ENCODE data around the gene CCDC33.
A peak's percentile ranks its signal among the peaks of the same experiment; 100 is the strongest.

CCDC33 gene

DNA sequence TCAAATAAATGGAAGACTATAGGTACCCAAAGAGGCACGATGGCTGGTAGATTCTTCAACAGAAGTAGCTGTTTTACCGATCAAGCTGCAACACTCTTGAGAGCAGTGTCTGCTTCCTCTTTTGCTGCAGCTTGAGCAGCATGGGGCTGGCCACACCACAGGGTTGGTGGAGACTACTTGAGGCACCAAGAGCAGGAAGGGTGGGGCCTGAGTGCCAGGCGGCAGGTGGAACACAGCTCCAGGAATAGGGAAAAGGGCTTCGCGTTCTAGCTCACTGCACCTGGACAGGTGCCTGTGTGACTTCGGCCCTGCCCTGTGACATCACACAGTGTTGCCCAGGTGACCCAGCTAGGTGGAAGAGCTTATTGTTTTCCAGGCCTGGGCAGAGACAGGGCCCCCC lies at the start of gene CCDC33:
Gene CCDC33 (plus strand): TSS at position 365 of the 400 bp plus-strand sequence. CDS start 394 bp downstream, outside the sequence.
- DNase-seq (ENCODE audit: low spot score) = no peak

DNA sequence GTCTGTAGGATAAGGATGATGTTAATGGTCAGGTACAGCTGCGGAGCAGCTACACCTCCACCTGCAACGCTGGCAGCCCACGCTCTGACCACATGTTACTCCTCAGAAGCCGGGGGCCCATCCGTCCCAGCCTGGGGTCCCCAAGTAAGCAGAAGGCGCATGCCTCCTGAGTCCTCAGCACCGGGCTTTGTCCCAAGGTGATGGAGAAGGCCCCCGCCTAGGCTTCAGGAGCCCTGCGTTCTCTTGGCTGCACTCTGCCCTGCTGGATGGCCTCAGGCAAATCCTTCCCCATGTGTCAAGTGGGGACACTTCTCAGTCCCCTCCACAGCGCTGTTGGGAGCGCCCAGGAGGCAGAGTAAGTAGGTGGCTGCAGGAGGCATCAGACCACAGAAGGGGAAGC lies 47.9 kb upstream of the CCDC33 start:
- no peak for DNase-seq (ENCODE audit: low spot score)

DNA sequence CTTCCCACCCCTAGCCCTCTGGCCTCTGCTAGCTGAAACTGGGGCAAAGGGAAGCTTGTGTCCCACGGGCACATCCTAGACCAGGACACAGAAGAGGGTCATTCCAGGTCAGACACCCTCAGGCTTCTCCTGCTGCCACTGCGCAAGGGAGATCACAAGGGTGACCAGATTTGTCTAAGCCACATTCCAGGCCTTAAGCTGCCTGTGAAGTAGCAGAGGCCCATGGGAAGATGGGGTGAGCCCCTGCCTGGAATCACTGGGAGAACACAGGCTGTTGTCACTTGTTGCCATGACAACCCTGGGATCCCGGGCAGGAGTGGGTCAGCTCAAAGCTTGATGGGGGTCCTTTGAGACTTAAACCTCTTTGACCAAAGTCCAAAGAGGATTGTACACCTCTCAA lies 44.3 kb upstream of the CCDC33 start:
- peak; percentile 78 for DNase-seq (ENCODE audit: low spot score)

DNA sequence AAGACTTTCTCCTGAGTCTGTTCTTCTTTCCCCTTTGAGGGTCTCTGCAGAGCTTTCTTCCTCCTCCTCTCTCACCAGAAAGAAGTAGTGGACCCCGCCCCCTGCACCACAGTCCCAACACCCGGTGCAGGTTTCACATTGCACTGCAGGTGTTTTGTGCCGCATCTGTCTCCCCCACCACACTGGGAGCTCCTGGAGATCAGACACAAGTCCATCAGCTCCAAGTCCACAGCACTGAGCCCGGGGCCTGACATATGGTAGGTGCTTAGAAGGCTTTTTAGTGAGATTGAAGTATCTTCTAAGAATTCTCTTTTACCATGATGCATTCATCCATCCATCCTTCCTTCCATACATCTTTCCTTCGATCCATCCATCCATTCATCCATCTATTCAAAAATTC lies 43.4 kb upstream of the CCDC33 start:
- DNase-seq (ENCODE audit: low spot score) = no peak

DNA sequence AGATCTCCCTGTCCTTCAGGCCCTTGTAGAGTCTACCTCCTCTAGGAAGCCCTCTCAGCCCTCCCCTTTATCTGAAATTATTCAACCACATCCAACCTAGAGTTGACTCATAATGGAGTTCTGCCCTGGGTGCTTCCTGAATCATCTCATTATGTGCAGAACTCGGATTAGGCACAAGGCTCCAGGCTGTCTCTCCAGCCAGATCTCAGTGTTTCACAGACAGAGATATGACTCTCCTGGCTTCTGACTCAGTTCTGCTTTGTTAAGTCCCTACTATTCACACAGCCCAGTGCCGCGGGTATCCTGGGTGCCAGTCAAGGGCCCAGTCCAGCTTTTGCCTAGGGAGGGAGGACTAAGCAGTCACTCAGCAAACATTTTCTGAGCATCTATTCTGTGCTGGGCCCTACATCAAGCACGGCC lies 42.8 kb upstream of the CCDC33 start:
- no peak for DNase-seq (ENCODE audit: low spot score)

DNA sequence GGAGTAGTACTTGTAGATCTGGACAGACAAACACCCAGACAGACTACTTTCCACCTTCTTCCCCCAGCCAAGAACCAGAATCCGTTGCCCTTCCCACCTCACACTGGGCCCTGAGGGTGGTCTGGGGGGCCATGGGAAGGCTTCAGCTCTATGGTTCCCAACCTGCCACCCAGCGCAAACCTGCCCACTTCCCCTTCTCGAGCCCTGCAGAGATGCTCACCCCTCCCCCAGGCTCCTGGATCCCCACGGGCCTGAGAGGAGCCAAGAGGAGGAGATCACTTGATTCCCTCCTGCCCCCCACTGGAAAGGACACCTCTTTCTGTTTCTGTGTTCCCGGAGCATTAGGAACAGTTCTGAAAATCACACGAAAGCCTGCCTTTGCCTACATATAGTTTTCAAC lies 42.2 kb upstream of the CCDC33 start:
- DNase-seq (ENCODE audit: low spot score) = no peak

DNA sequence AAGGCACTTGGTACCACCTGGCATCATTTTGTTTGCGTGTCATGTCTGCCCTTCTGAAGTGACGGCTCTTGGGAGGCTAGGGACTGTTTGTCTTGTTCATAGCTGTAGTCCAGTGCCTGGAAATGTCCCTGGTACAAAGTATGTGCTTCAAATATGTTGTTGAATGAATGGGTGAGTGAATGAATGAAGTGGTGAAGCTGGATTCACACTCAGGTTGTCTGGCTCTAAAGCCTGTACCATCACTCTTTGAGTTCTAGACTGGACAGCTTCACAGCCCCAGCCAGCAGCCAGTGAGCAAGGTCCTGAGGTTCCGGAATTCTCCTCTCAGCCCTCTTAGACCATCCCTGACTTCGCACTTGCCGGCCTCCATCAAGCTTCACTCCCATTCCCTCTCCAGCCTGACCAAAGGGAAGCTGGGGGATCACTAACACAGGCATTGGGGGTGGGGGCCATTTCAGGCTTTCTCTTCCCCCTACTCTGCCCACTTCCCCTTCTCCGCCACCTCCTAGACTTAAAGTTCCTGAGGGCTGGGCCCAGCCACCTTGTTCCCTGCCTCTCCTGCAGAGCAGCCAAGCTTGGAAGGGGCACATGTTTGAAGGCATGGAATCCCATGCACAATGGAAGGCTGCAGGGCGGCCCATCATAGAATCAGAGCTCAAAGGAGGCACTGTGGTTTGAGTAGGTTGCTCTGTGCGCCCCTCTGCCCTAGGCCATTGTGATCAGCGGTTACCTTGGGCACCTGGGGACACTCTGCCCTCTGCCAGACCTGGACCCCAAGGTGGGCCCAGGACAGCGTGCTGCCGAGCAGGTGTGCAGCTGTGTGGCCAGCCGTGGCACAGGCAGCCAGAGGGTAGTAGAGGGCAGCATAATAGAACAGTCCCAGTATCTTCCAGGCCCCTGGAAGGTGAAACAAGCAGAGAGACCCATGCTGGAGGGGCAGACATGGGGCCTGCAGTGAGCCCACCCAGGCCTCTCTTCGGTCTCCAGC lies 41.3 kb upstream of the CCDC33 start:
- no peak for DNase-seq (ENCODE audit: low spot score)

DNA sequence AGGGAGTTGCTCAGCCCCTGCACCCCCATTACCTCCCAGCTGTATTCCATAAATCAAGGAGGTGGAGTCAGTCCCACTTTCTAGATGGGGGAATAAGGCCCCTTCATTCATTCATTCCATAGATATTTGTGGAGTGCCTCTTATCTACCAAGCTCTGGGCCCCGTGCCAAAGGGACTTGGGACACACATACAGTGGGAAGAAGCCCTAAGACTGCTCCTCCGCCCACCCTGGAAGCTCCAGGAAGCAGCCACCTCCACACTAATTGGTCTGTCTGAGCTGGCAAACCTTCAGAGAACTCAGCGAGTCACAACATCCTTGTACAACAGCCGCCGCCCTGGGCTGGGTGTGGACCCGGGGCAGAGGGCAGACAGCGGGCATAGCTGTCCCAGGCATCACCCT lies 40.0 kb upstream of the CCDC33 start:
- DNase-seq (ENCODE audit: low spot score) = no peak

DNA sequence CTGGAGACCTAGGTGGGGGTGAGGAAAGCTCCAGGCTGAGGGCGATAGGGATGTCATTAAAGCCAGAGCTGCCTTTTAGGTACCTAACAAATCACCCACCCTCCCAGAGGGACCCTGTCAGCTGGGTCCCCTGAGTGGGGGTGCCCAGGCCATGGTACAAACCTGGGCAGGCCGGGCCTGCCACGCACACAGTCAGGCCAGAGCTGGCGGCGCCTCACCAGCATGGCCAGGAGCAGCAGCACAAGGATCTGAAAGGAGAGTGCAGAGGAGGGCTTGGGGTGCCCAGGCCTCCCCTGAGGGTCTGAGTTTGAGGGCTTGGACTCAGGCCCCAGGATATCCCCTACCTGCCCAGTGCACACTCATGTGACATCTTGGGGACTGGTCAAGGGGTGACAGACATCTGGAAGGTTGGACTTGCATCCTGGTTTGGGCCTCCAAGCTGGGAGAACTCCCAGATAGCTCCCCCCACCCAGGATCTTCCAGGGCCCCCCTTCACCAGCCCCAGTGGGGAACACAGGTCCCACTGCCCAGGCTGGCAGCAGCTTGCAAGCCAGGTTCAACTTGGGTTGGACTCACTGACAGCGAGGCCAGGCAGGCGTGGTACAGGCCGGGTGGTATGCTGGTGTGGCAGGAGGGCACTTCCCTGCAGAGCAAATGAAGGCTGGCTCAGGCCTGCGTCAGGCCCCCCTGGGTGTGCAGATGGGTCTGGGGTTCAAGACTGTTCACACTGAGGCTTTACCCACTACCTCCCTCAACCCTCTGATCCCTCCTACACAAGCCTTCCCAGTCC lies 38.8 kb upstream of the CCDC33 start:
- no peak for DNase-seq (ENCODE audit: low spot score)

DNA sequence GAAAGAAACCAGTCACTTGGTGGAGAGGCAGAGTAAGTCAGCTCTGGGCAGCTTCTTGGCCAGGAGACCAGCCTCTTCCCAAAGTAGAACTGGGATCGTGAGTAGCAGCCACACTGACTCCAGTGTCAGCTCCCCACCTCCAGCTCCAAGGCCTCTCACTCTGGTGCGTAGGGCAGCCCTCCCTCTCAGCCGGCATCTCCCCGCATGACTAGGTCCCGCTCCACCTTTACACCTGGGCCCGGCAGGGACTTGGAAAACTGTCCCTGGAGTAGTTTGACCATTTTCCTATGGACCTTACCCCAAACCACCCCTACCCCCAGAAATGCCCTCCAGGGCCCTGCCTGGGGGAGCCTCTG lies 36.9 kb upstream of the CCDC33 start:
- no peak for DNase-seq (ENCODE audit: low spot score)

DNA sequence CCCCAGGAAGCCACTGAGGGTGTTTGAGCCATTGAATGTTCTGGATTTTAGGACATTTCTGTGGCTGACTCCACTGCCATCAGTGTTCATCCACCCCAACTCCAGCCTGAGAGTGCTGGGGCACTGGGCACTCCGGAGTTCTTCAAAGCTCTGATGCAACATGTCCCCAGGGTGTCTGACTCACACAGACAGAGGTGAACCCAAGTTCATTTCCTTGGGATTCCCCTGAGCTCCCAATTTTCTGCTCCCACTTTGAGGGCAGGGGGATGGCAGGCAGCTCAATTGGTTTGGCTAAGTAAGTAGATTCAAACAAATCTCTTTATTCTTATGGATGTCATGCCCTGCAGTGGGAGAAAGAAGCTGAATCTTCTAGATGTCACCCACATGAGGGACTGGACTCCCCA lies 35.7 kb upstream of the CCDC33 start:
- no peak for DNase-seq (ENCODE audit: low spot score)

DNA sequence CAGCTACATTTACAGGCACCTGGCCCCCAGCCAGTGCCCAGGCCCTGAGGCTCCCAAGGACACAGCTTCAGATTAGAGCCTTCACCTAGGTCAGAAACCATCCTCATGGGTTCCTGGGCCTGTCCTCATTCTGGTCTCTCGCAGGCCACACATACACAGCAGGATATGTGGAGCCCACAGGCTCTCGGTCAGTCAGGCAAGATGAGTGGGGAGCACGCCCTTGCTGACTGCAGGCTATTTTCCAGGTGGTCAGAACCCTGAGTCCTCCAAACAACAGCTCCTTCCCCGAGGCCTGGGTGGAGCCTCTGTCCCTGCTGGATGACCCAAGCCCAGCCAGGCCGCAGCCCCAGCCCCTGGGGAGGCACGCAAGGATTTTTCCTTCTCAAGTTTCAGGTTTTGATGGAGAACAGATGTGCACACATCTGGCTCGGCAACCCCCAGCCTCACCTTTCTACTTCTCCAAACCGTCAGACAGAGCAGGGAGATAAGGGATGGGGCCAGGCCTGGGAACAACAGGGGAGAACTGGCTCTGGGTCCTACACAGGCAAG lies 35.2 kb upstream of the CCDC33 start:
- DNase-seq (ENCODE audit: low spot score) = no peak

DNA sequence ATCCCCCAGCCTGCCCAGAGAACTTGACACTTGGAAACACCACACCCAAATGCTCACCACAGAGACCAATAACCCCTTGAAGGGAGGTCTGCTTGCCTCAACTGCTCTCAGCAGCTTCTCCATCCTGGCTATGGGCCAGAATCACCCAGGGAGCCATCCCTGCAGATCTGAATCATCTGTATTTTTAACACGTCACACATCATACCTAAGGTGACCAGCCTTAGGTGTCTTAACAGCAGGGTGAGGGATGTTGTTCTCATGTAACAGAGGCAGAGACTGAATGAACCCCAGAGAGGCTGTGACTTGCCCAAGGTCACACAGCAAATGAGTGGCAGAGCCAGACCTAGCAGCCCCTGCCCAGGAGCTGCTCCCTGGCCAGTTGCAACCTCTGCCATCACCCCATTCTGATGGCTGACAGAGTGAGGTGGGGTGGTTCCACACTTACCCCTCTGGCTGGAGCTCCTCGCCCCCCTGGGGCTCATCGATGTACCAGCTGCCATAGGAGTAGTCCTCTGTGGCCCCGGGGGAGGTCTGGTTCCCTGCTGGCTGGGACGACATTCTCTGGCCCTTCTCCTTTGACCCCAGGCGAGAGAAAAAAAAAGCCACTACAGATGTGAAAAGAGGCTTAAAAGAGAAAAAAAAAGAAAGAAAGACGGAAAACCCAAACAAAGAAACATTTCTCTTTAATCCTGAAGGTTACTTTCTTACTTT lies 34.3 kb upstream of the CCDC33 start:
- DNase-seq (ENCODE audit: low spot score) = no peak

DNA sequence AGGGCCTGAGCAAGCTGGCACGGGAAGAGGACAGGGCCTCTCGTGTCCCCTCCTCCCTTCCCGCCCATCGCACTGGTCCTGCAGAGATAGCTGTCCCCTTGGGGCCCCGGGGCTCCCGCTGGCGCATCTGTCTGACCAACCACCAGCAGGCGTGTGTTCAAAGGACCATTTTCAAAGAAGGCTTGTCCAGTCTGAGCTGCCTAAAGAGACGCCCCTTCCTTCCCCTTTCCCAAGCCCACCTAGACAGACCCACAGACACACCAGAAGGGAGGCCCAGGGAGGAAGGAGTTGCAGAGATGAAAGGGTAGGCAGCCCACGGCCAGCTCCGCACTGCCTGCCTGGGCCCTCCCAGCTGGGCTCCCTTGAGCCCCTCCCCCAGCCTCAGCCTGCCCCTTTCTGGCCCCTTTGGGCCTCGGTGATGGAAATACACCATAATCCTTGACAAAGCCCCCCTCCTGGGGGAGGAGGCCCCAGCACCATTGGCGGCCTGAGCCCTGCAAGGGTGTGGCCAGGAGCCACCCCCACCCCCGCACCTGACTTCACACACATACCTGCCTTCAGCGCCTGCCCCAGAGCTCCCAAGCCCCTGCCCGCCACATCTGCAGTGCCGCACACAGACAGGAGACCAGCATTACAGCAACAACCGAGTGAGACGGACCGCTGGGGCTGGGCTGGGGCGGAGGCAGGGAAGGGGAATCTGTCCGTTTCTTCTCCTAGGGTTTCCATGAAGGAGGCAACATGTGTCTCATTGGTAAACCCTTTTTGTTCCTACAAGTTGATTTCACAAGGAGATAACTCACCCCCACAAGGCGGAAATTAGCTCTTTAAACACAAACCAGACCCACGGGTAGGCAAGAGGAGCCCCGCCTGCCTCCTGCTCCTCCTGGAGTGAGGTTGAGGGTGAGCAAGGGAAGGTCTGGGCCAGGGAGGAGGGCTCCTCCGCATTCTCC lies 33.4 kb upstream of the CCDC33 start, which contains the start of gene STRA6:
Gene STRA6 (minus strand): TSS at position 336 of the 950 bp plus-strand sequence. CDS start 520 bp downstream, outside the sequence.
- peak; percentile 88 for DNase-seq (ENCODE audit: low spot score)

DNA sequence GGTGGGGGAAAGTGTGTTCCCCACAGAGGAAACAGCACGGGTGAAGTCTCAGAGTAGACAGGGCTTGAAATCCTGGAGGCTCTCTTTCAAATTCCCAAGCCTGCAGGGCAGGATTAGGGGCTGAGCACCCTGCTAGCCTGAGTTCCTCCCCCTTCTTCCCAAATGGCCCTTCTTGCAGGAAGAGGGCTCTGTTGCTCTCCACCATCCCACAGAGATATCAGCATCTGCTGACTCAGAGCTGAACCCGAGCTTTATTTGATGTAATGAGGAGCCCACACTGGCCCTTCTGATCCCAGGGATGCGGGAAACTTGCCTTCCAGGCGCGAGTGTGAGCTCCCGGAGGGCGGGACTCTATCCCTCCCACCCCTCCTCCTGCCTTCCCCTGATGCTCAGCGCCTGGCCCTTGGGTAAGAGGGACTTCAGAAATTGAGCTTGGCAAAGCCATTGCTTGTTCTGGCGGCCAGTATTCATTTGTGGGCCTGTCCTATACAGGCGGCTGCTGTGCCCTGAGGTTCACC lies 32.2 kb upstream of the CCDC33 start:
- peak; percentile 72 for DNase-seq (ENCODE audit: low spot score)

DNA sequence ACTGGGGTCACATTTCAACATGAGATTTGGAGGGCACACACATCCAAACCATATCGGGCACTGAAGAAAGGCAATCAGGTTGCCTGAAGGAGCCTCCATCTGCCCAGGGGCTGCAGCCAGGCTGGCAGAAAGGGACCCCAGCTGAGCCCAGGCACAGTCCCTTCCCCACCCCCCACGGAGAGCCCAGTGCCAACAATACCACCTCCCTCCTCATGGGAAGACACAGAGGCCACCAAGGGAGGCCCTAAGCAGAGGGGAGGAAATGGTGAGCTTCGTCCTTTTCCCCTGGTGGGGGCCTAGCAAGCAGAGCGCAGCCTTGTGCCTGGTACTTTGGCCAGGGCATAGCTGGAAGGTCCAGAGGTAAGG lies 30.6 kb upstream of the CCDC33 start:
- no peak for DNase-seq (ENCODE audit: low spot score)

DNA sequence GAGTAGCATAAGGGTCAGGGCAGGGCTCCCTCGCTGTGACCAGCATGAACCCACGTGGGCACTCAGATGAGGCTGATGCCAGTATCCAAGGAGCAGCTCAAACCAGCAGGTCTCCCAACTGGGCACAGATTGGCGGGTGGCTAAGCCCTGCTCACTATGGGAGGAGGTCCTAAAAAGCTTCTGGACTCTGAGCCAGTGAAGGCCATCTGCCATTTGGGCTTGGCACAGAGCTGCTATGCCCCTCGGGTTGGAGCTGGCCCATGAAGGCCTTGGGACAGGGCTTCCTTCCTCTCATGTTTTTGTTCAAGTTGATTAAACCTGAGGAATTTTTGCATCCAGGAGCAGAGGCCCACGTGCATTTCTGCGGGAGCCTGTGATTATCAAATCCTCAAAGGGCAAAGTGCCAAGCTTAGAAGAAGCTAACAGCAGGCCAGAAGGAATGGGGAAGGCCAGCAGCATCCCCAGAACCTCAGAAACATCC lies 29.3 kb upstream of the CCDC33 start:
- no peak for DNase-seq (ENCODE audit: low spot score)

DNA sequence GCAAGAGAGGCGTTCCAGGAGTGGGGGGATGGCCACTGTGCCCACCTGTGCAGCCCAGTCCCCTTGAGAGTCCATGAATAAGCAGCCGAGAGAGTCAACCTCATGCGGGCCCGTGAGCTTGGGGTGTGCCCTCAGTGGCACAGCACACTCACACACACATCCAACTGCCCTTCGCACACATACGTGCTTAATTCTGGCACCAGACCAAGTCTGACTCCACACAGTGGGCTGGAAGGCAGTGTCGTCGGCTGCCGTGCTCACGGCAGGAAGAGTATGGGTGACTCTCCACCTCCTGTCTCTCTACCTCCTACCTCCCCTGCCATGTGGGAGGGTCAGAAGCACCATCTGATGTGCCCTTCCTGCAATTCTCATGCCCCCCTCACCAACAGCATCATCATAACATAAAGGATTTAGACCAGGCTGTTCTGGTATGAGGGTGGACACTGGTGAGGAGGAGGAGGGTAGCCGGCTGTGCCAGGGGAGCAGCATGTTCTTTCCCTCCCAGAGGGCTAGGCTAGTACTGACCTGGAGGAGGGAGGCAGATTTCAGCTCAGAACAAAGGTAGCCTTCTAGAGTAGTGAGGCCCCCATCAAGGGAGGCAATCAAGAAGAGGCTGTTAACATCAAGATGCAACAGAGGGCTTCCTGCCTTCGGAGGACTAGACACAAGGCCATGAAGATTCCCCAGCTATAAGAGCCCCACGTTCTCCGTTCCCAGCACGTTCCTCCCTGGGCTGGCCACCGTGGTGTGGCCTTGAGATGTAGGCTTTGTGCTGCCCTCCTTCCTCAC lies 28.3 kb upstream of the CCDC33 start:
- DNase-seq (ENCODE audit: low spot score) = no peak

DNA sequence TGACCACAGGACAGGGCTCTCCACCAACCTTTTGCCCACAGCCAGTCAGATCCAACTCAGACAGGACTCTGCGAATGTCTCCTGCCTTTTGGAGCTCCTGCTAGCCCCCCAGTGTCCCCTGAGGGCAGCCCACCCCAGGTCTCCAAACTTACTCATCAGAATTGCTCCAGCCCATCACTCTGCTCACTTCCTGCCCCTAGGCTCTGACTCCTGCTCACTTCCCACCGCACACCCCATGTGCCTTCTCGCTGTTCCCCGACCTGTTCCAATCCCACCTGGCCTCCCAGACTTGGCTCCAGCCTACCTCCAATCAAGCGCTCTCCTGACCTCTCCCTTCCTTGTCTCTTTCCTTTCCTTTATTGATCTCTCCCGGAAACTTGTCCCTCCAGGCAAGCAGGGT lies 27.6 kb upstream of the CCDC33 start:
- no peak for DNase-seq (ENCODE audit: low spot score)
